ENCODE measurements around the gene SURF4. TPM values are rescaled to one million over a fixed set of nuclear protein-coding genes. Genes with fewer than 3 reads are reported as not detected.

The SURF4 gene
- total RNA-seq, 1 donor = 275 TPM

- peak; percentile 42 for DNase-seq (ENCODE audit: low read depth)
- TF ChIP-seq CTCF (IDR thresholded peaks at IDR 0.05; ENCODE audit: insufficient read depth, low read length) = no peak
- H3K4me3 ChIP-seq (ENCODE audit: low read depth, low read length) = peak overlapping the region; percentile 91
Measured at GRCh38 chr9:133375116-133375723, 640 bp downstream of the SURF4 start.

DNA sequence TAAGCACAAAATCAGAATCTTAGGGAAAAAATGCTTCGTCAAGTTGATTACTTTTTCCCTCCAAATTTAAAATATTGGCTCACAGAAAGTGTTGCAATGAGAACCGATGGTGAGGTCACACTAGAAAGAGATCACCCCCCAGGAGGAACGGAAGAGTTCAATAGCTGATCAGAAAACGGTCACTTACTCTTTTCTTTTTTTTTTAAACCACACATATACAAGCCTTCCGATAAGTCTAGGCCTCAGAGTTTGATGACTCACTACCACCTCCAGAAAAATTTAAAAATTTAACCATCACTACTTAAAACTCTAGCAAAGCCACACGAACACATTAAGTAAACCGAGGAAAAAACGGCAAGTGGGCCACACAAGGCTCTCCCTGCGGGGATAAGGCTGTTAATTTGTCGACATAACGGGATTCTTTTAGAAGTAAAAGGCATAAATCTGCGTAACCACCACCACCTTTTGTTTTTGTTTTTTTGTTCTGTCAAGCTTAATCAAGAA is 1.2 kb downstream of the SURF4 start:
- no peak for TF ChIP-seq CTCF (IDR thresholded peaks at IDR 0.05; ENCODE audit: insufficient read depth, low read length)
- peak; percentile 64 for DNase-seq (ENCODE audit: low read depth)

DNA sequence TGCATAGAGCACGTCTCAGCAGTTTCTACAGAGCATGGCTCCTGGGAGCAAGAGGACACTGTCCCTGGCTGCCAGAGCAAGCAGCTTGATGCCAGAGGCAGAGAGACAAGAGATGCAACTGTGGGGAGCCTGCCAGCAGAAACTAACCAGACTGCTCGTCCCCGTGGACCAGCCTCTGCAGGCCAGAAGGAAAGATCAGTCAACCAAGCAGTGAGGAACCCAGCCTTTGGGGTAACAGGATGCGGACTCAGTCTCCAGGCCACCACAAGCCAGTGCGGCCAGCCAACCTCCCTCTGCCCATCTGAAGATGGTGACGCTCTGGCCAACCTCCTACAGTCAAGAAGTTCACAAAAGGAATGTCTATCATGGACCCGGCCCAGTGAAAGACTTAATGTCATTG is 3.7 kb downstream of the SURF4 start:
- DNase-seq (ENCODE audit: low read depth) = no peak
- H3K4me3 ChIP-seq (ENCODE audit: low read depth, low read length) = no peak overlapping the region
- TF ChIP-seq CTCF (IDR thresholded peaks at IDR 0.05; ENCODE audit: insufficient read depth, low read length) = no peak

More for the DNA sequence above, 1.2 kb downstream of the SURF4 start:
- H3K4me3 ChIP-seq (ENCODE audit: low read depth, low read length) = peak overlapping the region; percentile 91

DNA sequence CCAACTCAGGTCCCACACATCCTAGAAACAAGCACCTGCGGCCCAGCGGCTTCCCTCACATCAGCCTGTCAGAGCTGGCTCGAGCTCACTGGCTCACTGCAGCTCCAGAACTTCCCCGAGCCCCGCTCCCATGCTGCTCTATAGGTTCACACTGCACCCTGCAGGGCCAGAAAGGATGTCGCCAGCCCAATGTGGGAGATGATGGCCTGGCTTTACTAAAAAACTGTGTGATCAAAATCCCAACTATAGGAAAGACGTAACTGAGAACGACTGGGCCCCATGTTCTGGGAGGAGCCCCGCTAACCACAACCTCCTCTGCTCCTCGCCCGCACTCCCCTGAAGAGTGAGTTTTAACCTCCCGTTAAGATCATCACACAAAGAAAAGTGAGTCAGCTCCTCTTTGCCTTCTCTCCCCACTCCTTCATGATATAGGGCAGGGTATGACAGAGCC is 4.6 kb downstream of the SURF4 start:
- H3K4me3 ChIP-seq (ENCODE audit: low read depth, low read length) = no peak overlapping the region
- no peak for DNase-seq (ENCODE audit: low read depth)
- TF ChIP-seq CTCF (IDR thresholded peaks at IDR 0.05; ENCODE audit: insufficient read depth, low read length) = no peak

DNA sequence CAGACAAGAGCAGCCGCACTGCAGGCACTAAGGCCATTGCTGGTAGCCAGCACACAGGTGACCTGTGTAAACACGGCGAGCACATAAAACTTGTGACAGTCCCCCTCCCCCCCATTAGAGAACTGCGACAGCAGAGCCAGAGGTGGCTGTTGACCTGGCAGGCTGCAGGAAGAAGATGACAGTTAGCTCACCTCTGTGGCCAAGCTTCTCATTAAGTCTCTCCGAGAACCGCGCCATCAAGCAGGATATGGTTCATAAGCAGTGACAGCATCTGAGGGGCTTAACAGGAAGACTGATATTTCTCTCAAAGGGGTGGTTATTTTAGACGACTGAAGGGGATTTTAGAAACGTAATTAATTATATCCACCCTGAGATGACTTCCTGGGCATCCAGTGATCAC is 5.2 kb downstream of the SURF4 start:
- no peak overlapping the region for H3K4me3 ChIP-seq (ENCODE audit: low read depth, low read length)
- DNase-seq (ENCODE audit: low read depth) = no peak
- no peak for TF ChIP-seq CTCF (IDR thresholded peaks at IDR 0.05; ENCODE audit: insufficient read depth, low read length)

- TF ChIP-seq CTCF (IDR thresholded peaks at IDR 0.05; ENCODE audit: insufficient read depth, low read length) = no peak
- no peak for DNase-seq (ENCODE audit: low read depth)
- no peak overlapping the region for H3K4me3 ChIP-seq (ENCODE audit: low read depth, low read length)
Measured at GRCh38 chr9:133369933-133370332, 5.9 kb downstream of the SURF4 start.

DNA sequence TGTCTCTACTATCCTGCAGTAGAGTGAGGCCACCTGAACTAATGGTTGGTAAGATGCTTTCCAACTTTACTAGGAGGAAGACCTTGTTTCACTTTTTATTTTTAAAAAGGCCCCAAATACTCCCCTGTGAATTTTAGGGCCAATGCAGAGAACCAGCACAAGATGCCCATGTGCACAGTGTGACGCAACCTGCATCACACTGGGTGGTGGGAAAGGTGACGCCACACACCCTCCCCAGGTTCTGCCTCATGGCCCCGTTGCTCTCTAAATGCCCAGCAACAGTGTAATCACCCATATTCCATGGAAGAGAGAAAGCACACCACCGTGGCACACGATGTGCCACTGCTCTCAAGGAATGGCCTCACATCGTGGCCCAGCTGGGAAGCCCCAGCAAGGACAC is 6.4 kb downstream of the SURF4 start:
- no peak for TF ChIP-seq CTCF (IDR thresholded peaks at IDR 0.05; ENCODE audit: insufficient read depth, low read length)
- DNase-seq (ENCODE audit: low read depth) = no peak
- no peak overlapping the region for H3K4me3 ChIP-seq (ENCODE audit: low read depth, low read length)
